GM12864 (cell line): Measurements from ENCODE around the gene QRFP.

Experiments
- DNase-seq: peaks from one replicate; pipeline ENCODE4 v3.0.0-alpha.2; 2011; ENCODE audit warnings: low read depth
- H3K4me3 ChIP-seq: 2 replicates; pipeline ENCODE4 v1.5.1; 2011; ENCODE audit warnings: mild to moderate bottlenecking, low read depth, low read length, control low read depth
- CTCF ChIP-seq: IDR thresholded peaks from 2 replicates; pipeline ENCODE4 v1.5.1; 2011; ENCODE audit warnings: low read depth, mild to moderate bottlenecking, moderate library complexity, low read length, control low read depth, inconsistent platforms; ENCODE audit errors: missing control alignments

The QRFP gene

GRCh38 chr9:130927995-130928900 lies 31.6 kb upstream of the QRFP start:
- TF ChIP-seq CTCF: no peak
- peak; percentile 45 for DNase-seq
- H3K4me3 ChIP-seq: no peak overlapping the region

- DNase-seq: no peak
- TF ChIP-seq CTCF: no peak
Measured at GRCh38 chr9:130927338-130927737, 30.7 kb upstream of the QRFP start.

DNA sequence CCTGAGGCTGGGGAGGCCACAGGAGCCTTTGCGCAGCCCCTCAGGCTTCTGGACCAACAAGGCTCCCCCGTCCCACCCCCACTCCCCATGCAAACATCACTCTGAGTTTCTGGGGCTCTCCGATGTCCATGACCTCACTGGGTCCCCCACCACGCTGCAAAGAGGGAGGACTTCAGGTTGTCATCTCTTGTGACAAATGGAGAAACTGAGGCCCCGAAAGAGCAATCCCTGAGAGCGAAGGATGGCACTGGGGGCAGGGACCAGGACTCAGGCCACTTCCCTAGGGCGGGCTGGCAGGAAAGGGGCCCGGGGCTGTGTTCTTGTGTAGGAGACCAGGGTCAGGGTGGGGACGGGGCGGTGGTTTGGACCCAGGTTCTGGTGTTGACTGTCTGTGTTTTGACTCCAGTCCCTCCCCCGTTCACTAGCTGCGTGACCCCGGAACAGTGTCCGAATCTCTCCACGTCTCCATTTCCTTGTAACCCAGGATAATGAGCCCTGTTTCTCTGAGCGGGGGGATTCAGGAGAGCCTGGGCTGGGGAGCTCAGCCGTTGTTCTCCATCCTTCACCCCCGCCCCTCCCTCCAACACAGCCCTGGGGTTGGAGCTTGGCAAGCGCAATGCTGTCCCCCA lies 28.6 kb upstream of the QRFP start:
- no peak overlapping the region for H3K4me3 ChIP-seq
- DNase-seq: no peak
- no peak for TF ChIP-seq CTCF

More at GRCh38 chr9:130927338-130927737, 30.7 kb upstream of the QRFP start:
- no peak overlapping the region for H3K4me3 ChIP-seq

GRCh38 chr9:130924448-130924788 lies 27.8 kb upstream of the QRFP start:
- TF ChIP-seq CTCF: no peak
- DNase-seq: no peak
- no peak overlapping the region for H3K4me3 ChIP-seq

- TF ChIP-seq CTCF: no peak
- no peak for DNase-seq
- no peak overlapping the region for H3K4me3 ChIP-seq
Measured at GRCh38 chr9:130923611-130924447, 27.2 kb upstream of the QRFP start.

GRCh38 chr9:130922893-130923610 lies 26.4 kb upstream of the QRFP start:
- no peak for TF ChIP-seq CTCF
- H3K4me3 ChIP-seq: no peak overlapping the region
- DNase-seq: no peak
